ENCODE measurements around the gene SUB1.

Gene SUB1

GRCh38 chr5:32625547-32625946, 40.2 kb downstream of the SUB1 start:
- TF ChIP-seq FOXP2 (optimal IDR thresholded peaks at IDR 0.05; ENCODE audit: borderline replicate concordance, extremely low read depth, extremely low read length, insufficient read depth) (no peak), POLR2AphosphoS5 (IDR thresholded peaks at IDR 0.05; ENCODE audit: low read depth, low read length) (no peak), TAF1 (IDR thresholded peaks at IDR 0.05; ENCODE audit: borderline replicate concordance, insufficient read depth, low read length) (no peak), SIN3A (IDR thresholded peaks at IDR 0.05; ENCODE audit: borderline replicate concordance, insufficient read depth, low read length) (no peak)
- TF ChIP-seq, protein P1, sequence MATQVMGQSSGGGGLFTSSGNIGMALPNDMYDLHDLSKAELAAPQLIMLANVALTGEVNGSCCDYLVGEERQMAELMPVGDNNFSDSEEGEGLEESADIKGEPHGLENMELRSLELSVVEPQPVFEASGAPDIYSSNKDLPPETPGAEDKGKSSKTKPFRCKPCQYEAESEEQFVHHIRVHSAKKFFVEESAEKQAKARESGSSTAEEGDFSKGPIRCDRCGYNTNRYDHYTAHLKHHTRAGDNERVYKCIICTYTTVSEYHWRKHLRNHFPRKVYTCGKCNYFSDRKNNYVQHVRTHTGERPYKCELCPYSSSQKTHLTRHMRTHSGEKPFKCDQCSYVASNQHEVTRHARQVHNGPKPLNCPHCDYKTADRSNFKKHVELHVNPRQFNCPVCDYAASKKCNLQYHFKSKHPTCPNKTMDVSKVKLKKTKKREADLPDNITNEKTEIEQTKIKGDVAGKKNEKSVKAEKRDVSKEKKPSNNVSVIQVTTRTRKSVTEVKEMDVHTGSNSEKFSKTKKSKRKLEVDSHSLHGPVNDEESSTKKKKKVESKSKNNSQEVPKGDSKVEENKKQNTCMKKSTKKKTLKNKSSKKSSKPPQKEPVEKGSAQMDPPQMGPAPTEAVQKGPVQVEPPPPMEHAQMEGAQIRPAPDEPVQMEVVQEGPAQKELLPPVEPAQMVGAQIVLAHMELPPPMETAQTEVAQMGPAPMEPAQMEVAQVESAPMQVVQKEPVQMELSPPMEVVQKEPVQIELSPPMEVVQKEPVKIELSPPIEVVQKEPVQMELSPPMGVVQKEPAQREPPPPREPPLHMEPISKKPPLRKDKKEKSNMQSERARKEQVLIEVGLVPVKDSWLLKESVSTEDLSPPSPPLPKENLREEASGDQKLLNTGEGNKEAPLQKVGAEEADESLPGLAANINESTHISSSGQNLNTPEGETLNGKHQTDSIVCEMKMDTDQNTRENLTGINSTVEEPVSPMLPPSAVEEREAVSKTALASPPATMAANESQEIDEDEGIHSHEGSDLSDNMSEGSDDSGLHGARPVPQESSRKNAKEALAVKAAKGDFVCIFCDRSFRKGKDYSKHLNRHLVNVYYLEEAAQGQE (IDR thresholded peaks at IDR 0.05; ENCODE audit: insufficient read depth in 1 of 2, low read depth in 2 of 2, low read length in 2 of 2) = no peak

GRCh38 chr5:32627219-32627870, 42.0 kb downstream of the SUB1 start:
- TF ChIP-seq TAF1 (IDR thresholded peaks at IDR 0.05; ENCODE audit: borderline replicate concordance, insufficient read depth, low read length) (no peak), FOXP2 (optimal IDR thresholded peaks at IDR 0.05; ENCODE audit: borderline replicate concordance, extremely low read depth, extremely low read length, insufficient read depth) (no peak), SIN3A (IDR thresholded peaks at IDR 0.05; ENCODE audit: borderline replicate concordance, insufficient read depth, low read length) (no peak), POLR2AphosphoS5 (IDR thresholded peaks at IDR 0.05; ENCODE audit: low read depth, low read length) (no peak)
- TF ChIP-seq, protein P1 (IDR thresholded peaks at IDR 0.05; ENCODE audit: insufficient read depth in 1 of 2, low read depth in 2 of 2, low read length in 2 of 2) = no peak

- TF ChIP-seq FOXP2 (optimal IDR thresholded peaks at IDR 0.05; ENCODE audit: borderline replicate concordance, extremely low read depth, extremely low read length, insufficient read depth) (no peak), POLR2AphosphoS5 (IDR thresholded peaks at IDR 0.05; ENCODE audit: low read depth, low read length) (no peak), SIN3A (IDR thresholded peaks at IDR 0.05; ENCODE audit: borderline replicate concordance, insufficient read depth, low read length) (no peak), TAF1 (IDR thresholded peaks at IDR 0.05; ENCODE audit: borderline replicate concordance, insufficient read depth, low read length) (no peak)
- TF ChIP-seq, protein P1 (IDR thresholded peaks at IDR 0.05; ENCODE audit: insufficient read depth in 1 of 2, low read depth in 2 of 2, low read length in 2 of 2) = no peak
These were observed 42.9 kb downstream of the SUB1 start for GRCh38 chr5:32628049-32628844.

DNA sequence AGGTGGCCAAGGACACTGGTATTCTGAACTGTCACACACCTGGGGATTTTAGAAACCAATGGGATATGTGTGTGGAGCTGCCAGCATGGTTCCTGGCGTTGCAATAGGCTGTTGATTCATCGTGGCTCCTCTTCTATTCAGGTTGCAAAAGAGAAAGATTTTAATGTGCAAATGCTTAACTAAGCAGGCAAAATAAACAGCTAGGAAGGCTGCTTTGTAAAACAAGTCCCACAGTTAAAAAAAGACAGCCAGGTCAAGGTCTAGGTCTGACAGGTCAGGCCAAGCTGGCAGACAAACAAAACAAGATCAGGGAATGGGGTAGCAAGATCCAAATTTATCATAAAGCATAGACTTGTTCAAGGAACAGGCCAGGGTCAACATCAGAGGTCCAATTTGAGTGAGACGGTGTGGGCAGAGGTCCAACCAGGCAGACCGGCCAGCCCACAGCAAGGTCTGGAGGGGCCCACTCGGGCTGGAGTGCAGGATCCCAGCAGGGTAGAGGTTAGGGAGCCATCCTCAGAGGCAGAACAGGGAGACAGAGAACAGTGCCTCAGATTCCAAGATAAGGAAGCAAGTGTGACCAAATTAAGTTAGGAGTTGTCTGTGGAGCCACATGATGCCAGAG, 45.6 kb downstream of the SUB1 start:
- no peak for TF ChIP-seq FOXP2 (optimal IDR thresholded peaks at IDR 0.05; ENCODE audit: borderline replicate concordance, extremely low read depth, extremely low read length, insufficient read depth)

- TF ChIP-seq SIN3A (IDR thresholded peaks at IDR 0.05; ENCODE audit: borderline replicate concordance, insufficient read depth, low read length) = no peak
- no peak for TF ChIP-seq TAF1 (IDR thresholded peaks at IDR 0.05; ENCODE audit: borderline replicate concordance, insufficient read depth, low read length)
- no peak for TF ChIP-seq POLR2AphosphoS5 (IDR thresholded peaks at IDR 0.05; ENCODE audit: low read depth, low read length)
- no peak for TF ChIP-seq FOXP2 (optimal IDR thresholded peaks at IDR 0.05; ENCODE audit: borderline replicate concordance, extremely low read depth, extremely low read length, insufficient read depth)
- TF ChIP-seq, protein P1 (IDR thresholded peaks at IDR 0.05; ENCODE audit: insufficient read depth in 1 of 2, low read depth in 2 of 2, low read length in 2 of 2) = no peak
These were observed 53.0 kb downstream of the SUB1 start for GRCh38 chr5:32638309-32638708.
